HepG2 (cell line): Measurements from ENCODE around the gene SEMA3G. TPM values are rescaled to one million over a fixed set of nuclear protein-coding genes. Genes with fewer than 3 reads are reported as not detected.
A peak's percentile ranks its signal among the peaks of the same experiment; 100 is the strongest.

Experiments used
- ATAC-seq: fragments of 200-7000 bp; cut with Tn5 transposase; 3 replicates; pipeline ENCODE4 v1.9.1; 2020; ENCODE audit warnings: mild to moderate bottlenecking, moderate library complexity
- BruUV-seq: library from RNA; stranded (reverse); fragments of 400-500 nt; replicated peaks from 2 replicates; lab custom pipeline; 2021; lab: Mats Ljungman, UMichigan
- CTCF ChIA-PET: fragments of 300-600 bp; formaldehyde crosslinking; extraction: SDS; loops from one replicate; lab custom pipeline; 2021; ENCODE audit warnings: low total read pairs, inconsistent platforms, low intra/inter-chr PET ratio; lab: Yijun Ruan, JAX
- POLR2A ChIA-PET: fragments of 350-600 bp; sonication (Branson Sonifier 250); formaldehyde crosslinking; loops from one replicate; lab custom pipeline; 2020; ENCODE audit warnings: antibody characterized with exemption, inconsistent platforms; lab: Yijun Ruan, JAX
- DNase-seq: peaks from one replicate; pipeline ENCODE4 v3.0.0-alpha.2; 2015; ENCODE audit warnings: low spot score
- FAIRE-seq: peaks from 3 replicates; lab custom pipeline; 2011; peaks lifted over from hg19 to GRCh38; lab: Jason Lieb, UNC
- H2AFZ ChIP-seq: one replicate; pipeline ENCODE4 v1.6.1; 2011; ENCODE audit warnings: low read length, inconsistent platforms
- H3K27ac ChIP-seq: fragments of 300-600 bp; 3 replicates; pipeline ENCODE4 v1.8.0; 2011; ENCODE audit warnings: mixed run types, mild to moderate bottlenecking, mixed read lengths, low read length, inconsistent platforms; ENCODE audit not compliant: insufficient read depth; ENCODE audit errors: extremely low read length
- H3K27me3 ChIP-seq, 2 experiments: fragments of 200-600 bp in 1 of 2; 2 replicates in 1 of 2; 3 replicates in 1 of 2; pipeline versions ENCODE4 v1.6.0 to v1.8.0; 2011; ENCODE audit warnings: low read length in 2 of 2, mild to moderate bottlenecking in 2 of 2, moderate library complexity in 2 of 2, inconsistent platforms in 1 of 2; ENCODE audit not compliant: insufficient read depth in 2 of 2, control insufficient read depth in 1 of 2
- H3K36me3 ChIP-seq, 2 experiments: fragments of 200-600 bp in 1 of 2; replicated peaks in 1 of 2; 2 replicates in 1 of 2; 3 replicates in 1 of 2; pipeline versions ENCODE4 v1.5.1 to v1.8.0; 2011; ENCODE audit warnings: low read length in 2 of 2, inconsistent platforms in 1 of 2; ENCODE audit not compliant: insufficient read depth in 2 of 2, control insufficient read depth in 1 of 2
- H3K4me1 ChIP-seq: 2 replicates; pipeline ENCODE4 v1.5.1; 2012; ENCODE audit warnings: low read length, inconsistent platforms; ENCODE audit not compliant: insufficient read depth
- H3K4me2 ChIP-seq: 2 replicates; pipeline ENCODE4 v1.6.0; 2011; ENCODE audit warnings: low read depth, low read length, inconsistent platforms
- H3K4me3 ChIP-seq, 3 experiments: fragments of 200-600 bp in 1 of 3; sonication (generic), shearing (Covaris generic) in 1 of 3; replicated peaks in 1 of 3; 2 replicates each; pipeline ENCODE4 v1.5.1; 2011 to 2016; ENCODE audit warnings: low read length in 3 of 3, inconsistent platforms in 2 of 3, low read depth in 2 of 3, mild to moderate bottlenecking in 2 of 3, control low read depth in 1 of 3, mixed read lengths in 1 of 3; ENCODE audit not compliant: insufficient read depth in 1 of 3
- H3K79me2 ChIP-seq: one replicate; pipeline ENCODE4 v1.6.1; 2011; ENCODE audit warnings: low read length, inconsistent platforms; ENCODE audit not compliant: insufficient read depth
- H3K9ac ChIP-seq: 2 replicates; pipeline ENCODE4 v1.6.0; 2011; ENCODE audit warnings: mild to moderate bottlenecking, low read depth, low read length, inconsistent platforms; ENCODE audit not compliant: insufficient read depth
- H3K9me3 ChIP-seq: 2 replicates; pipeline ENCODE4 v1.5.1; 2012; ENCODE audit warnings: mild to moderate bottlenecking, low read length
- H4K20me1 ChIP-seq: 2 replicates; pipeline ENCODE4 v1.6.0; 2011; ENCODE audit warnings: inconsistent platforms, mild to moderate bottlenecking, low read length, moderate library complexity; ENCODE audit not compliant: insufficient read depth
- ATM ChIP-seq: fragments of 450-650 bp; IDR thresholded peaks from 2 replicates; pipeline ENCODE4 v1.7.1; 2017; ENCODE audit warnings: mild to moderate bottlenecking, borderline replicate concordance
- CCAR2 ChIP-seq: fragments of 200-400 bp; formaldehyde crosslinking; optimal IDR thresholded peaks from 2 replicates; pipeline ENCODE3; 2018; ENCODE audit warnings: low read depth, mild to moderate bottlenecking, low read length, moderate library complexity
- E2F1 ChIP-seq: sonication (generic); formaldehyde crosslinking; IDR thresholded peaks from 2 replicates; pipeline ENCODE4 v1.5.0; 2020; ENCODE audit warnings: missing genetic modification reagents
- E2F5 ChIP-seq: sonication (generic); formaldehyde crosslinking; conservative IDR thresholded peaks from 2 replicates; pipeline ENCODE4 v1.4.0; 2020; ENCODE audit warnings: missing genetic modification reagents
- HDAC2 ChIP-seq: sonication (generic); formaldehyde crosslinking; IDR thresholded peaks from 2 replicates; pipeline ENCODE4 v1.4.0; 2020; ENCODE audit warnings: missing genetic modification reagents
- HHEX ChIP-seq: IDR thresholded peaks from 2 replicates; pipeline ENCODE4 v1.6.1; 2016; ENCODE audit warnings: control low read depth
- KLF16 ChIP-seq, 2 experiments: sonication (generic) in 1 of 2; formaldehyde crosslinking in 1 of 2; IDR thresholded peaks; 2 replicates each; pipeline versions ENCODE4 v1.6.1 to v1.8.0; 2016 to 2023; ENCODE audit warnings: missing genetic modification reagents in 2 of 2, missing compliant biosample characterization in 1 of 2
- ZFP62 ChIP-seq: sonication (generic); formaldehyde crosslinking; IDR thresholded peaks from 2 replicates; pipeline ENCODE4 v1.4.0; 2020; ENCODE audit warnings: missing genetic modification reagents
- ZNF407 ChIP-seq: sonication (generic); formaldehyde crosslinking; IDR thresholded peaks from one replicate; pipeline ENCODE4 v1.5.1; 2020; ENCODE audit warnings: mild to moderate bottlenecking, missing genetic modification reagents; ENCODE audit errors: not compliant biosample characterization
- ZNF768 ChIP-seq: sonication (generic); formaldehyde crosslinking; IDR thresholded peaks from 2 replicates; pipeline ENCODE4 v1.4.0; 2020; ENCODE audit warnings: missing genetic modification reagents
- ZNF773 ChIP-seq: sonication (generic); formaldehyde crosslinking; IDR thresholded peaks from 2 replicates; pipeline ENCODE4 v1.4.0; 2020; ENCODE audit warnings: missing genetic modification reagents, borderline replicate concordance
- ZNF776 ChIP-seq: sonication (generic); formaldehyde crosslinking; IDR thresholded peaks from 2 replicates; pipeline ENCODE4 v1.4.0; 2020; ENCODE audit warnings: mild to moderate bottlenecking, missing genetic modification reagents
- ZNF781 ChIP-seq: sonication (generic); formaldehyde crosslinking; IDR thresholded peaks from 2 replicates; pipeline ENCODE4 v1.5.1; 2020; ENCODE audit warnings: borderline replicate concordance, mild to moderate bottlenecking, missing genetic modification reagents; ENCODE audit errors: not compliant biosample characterization
- WGBS: methylation state at CpG from one replicate; pipeline ENCODE4 v1.1.6; 2017; ENCODE audit warnings: low lambda C conversion rate; 5-methylcytosine and 5-hydroxymethylcytosine counted together
- in situ Hi-C: cut with HindIII; loops from 2 replicates; pipeline ENCODE4 v1.10.0; 2017; ENCODE audit warnings: low pct_unique_long_range_greater_than_20kb; ENCODE audit not compliant: extremely low pct_ligation_motif_present
- intact Hi-C: fragments of 100-400 bp; cut with micrococcal nuclease; formaldehyde crosslinking; loops from one replicate; pipeline ENCODE4 v1.10.0; 2022; ENCODE audit not compliant: unreplicated experiment
- polyA plus RNA-seq, 8 experiments: library from polyadenylated mRNA; depleted of rRNA in 3 of 8; stranded (reverse) in 7 of 8; unstranded in 1 of 8; fragments of >200 nt; fragmentation: Illumina TruSeq in 4 of 8; extraction: Trizol in 4 of 8; gene quantifications; 2 replicates each; pipeline versions ENCODE4 v1.2.1 to v1.2.3, GENCODE V29; 2011 to 2016; ENCODE audit warnings: low read depth in 4 of 8, missing spikeins in 1 of 8, mixed read lengths in 1 of 8; ENCODE audit not compliant: insufficient read depth in 1 of 8
- total RNA-seq, 5 experiments: library from RNA; depleted of rRNA; stranded (reverse); fragments of >200 nt; fragmentation: Illumina TruSeq; extraction: Trizol; gene quantifications; 2 replicates each; pipeline ENCODE4 v1.2.3, GENCODE V29; 2016; ENCODE audit warnings: low read depth in 1 of 5

Gene SEMA3G
- total and polyA plus RNA-seq, 2 of the 13 experiments (the other 11 are each of a cell fraction or from before 2014, with no cell fraction given): 6.1 to 8.3 TPM

GRCh38 chr3:52396907-52397591 lies 47.9 kb downstream of the SEMA3G start:
- Histone ChIP-seq H3K9me3 (no peaks in the 10 kb centered on the region), H3K27ac (no peak overlapping the region), H2AFZ (no peak overlapping the region), H3K4me3 (no peak overlapping the region), H3K4me1 (peaks cover 12% of the 10 kb centered on the region; the same call in 1 of the 2 replicates), H4K20me1 (no peaks in the 10 kb centered on the region), H3K27me3 (no peaks in the 10 kb centered on the region), H3K36me3 (peaks cover 0 to 8% of the 10 kb centered on the region in 2 experiments; a peak in 1 of 5 replicates), H3K9ac (no peak overlapping the region), H3K79me2 (no peaks in the 10 kb centered on the region), H3K4me2 (no peak overlapping the region)
- BruUV-seq: no TSS peak
- no peak for FAIRE-seq
- WGBS: no CpG with 5 or more reads among the region's 10 CpGs
- ATAC-seq: 0 out of 3 replicates have a peak, but pooled peaks have one; percentile 3
- no peak for TF ChIP-seq ZNF407
- no peak for TF ChIP-seq ZFP62 (CRISPR knock-in tag)
- no peak for TF ChIP-seq ZNF776 (CRISPR knock-in tag)
- TF ChIP-seq ZNF773: no peak
- no peak for TF ChIP-seq KLF16 (CRISPR knock-in tag; IDR thresholded peaks at IDR 0.05)
- no peak for TF ChIP-seq E2F5
- TF ChIP-seq ZNF781 (CRISPR knock-in tag): no peak
- no peak for TF ChIP-seq CCAR2
- TF ChIP-seq ATM: no peak
- no peak for TF ChIP-seq ZNF768 (CRISPR knock-in tag)
- no peak for TF ChIP-seq E2F1
- TF ChIP-seq HHEX (CRISPR knock-in tag): no peak
- TF ChIP-seq HDAC2 (CRISPR knock-in tag): no peak
- in situ Hi-C loops (no loop called here), intact Hi-C loops (no loop called here)
- DNase-seq: no peak
- ChIA-PET POLR2A (no interaction called here), CTCF (no interaction called here)
